ENCODE measurements around the gene CERT1.

The CERT1 gene

GRCh38 chr5:75336615-75337336 lies 174.7 kb downstream of the CERT1 start, which contains the start of gene HMGCR (continued):
- TF ChIP-seq INSM2 (tag by site-specific recombination; IDR thresholded peaks at IDR 0.05) (no peak), GLI2 (tag by site-specific recombination; IDR thresholded peaks at IDR 0.05; ENCODE audit: borderline replicate concordance, low read depth) (no peak), ZNF404 (tag by site-specific recombination; IDR thresholded peaks at IDR 0.05) (no peak), GLIS2 (tag by site-specific recombination; IDR thresholded peaks at IDR 0.05) (peak; percentile 67), ZNF654 (tag by site-specific recombination; IDR thresholded peaks at IDR 0.05; ENCODE audit: low read depth) (peak; percentile 11; the same call in 1 of the 2 replicates), ZNF214 (tag by site-specific recombination; IDR thresholded peaks at IDR 0.05; ENCODE audit: borderline replicate concordance) (no peak), ELK4 (IDR thresholded peaks at IDR 0.05; ENCODE audit: borderline replicate concordance, low read depth, low read length) (no peak), ZNF549 (tag by site-specific recombination; IDR thresholded peaks at IDR 0.05) (no peak), ZNF133 (tag by site-specific recombination; IDR thresholded peaks at IDR 0.05) (no peak), WT1 (tag by site-specific recombination; IDR thresholded peaks at IDR 0.05) (peak; percentile 37; the same call in 1 of the 2 replicates), ZNF155 (tag by site-specific recombination; IDR thresholded peaks at IDR 0.05) (no peak), ZFP3 (tag by site-specific recombination; IDR thresholded peaks at IDR 0.05; ENCODE audit: low read depth) (no peak), ZNF785 (tag by site-specific recombination; IDR thresholded peaks at IDR 0.05) (peak; percentile 89; the same call in 1 of the 2 replicates), ZBTB44 (tag by site-specific recombination; IDR thresholded peaks at IDR 0.05) (no peak), TRIM28 (IDR thresholded peaks at IDR 0.05; ENCODE audit: borderline replicate concordance, low read length) (peak; percentile 57; the same call in 1 of the 2 replicates), ZNF658 (tag by site-specific recombination; IDR thresholded peaks at IDR 0.05) (no peak), ZNF391 (tag by site-specific recombination; IDR thresholded peaks at IDR 0.05; ENCODE audit: borderline replicate concordance, low read depth) (peak; percentile 5; the same call in 1 of the 2 replicates), ZNF112 (tag by site-specific recombination; IDR thresholded peaks at IDR 0.05) (no peak), SETDB1 (IDR thresholded peaks at IDR 0.05; ENCODE audit: insufficient read length, low read length) (peak; percentile 43), ZNF302 (tag by site-specific recombination; IDR thresholded peaks at IDR 0.05; ENCODE audit: low read depth) (no peak), ZSCAN23 (tag by site-specific recombination; IDR thresholded peaks at IDR 0.05) (no peak), SALL2 (tag by site-specific recombination; IDR thresholded peaks at IDR 0.05; ENCODE audit: borderline replicate concordance) (no peak), KLF17 (tag by site-specific recombination; IDR thresholded peaks at IDR 0.05) (0 out of 2 replicates have a peak, but pooled peaks have one; percentile 54), REST (tag by site-specific recombination; IDR thresholded peaks at IDR 0.05) (no peak; the same call in 1 of the 2 replicates), ZNF335 (tag by site-specific recombination; conservative IDR thresholded peaks at IDR 0.05) (peak; percentile 89), ZNF580 (tag by site-specific recombination; IDR thresholded peaks at IDR 0.05) (no peak; the same call in 1 of the 2 replicates), ZNF510 (tag by site-specific recombination; IDR thresholded peaks at IDR 0.05; ENCODE audit: insufficient replicate concordance) (no peak), ZNF398 (tag by site-specific recombination; IDR thresholded peaks at IDR 0.05) (no peak)

All from HEK293 (cell line).